ENCODE measurements around the gene CNTNAP4.

Gene CNTNAP4

DNA sequence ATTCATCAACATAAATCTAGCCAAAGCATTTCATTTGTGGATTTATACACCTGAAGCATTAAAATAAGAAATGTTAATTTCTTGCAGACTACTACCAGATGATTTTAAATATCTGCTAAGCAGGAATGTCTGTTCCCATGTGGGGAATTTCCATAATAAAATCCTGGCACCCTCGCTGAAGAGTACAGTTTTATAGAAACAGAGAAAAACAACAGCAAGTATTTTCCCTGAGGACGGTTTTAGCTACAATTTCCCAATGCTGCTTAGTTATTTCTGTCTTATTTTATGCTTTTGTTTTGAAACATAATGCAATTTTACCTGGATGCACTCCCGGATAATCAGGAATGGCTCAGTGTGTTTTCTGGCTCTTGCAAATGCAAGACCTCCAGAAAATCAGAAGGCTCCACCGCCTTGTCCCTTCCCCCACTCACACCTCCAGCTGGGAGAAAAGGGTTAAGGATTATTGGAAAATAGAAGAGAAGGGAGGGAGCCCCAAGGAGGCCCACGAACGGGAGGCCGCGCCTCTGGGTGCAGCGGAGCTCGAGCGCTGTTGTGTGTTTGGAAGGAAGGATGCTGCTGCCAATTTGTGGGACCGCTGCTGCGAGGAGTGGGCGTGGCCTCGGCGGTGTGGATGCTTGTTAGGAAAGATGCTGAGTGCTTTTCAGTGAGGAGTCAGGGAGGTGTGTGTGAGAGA, at the start of gene CNTNAP4:
Gene CNTNAP4 (plus strand): TSS at position 657 of the 694 bp plus-strand sequence. CDS start 262 bp downstream, outside the sequence.
- peak; percentile 6 for DNase-seq (ENCODE audit: low read depth, low spot score)
- H3K9me3 ChIP-seq (ENCODE audit: insufficient read depth, low read length): no peaks in the 10 kb centered on the region
- H3K9ac ChIP-seq (ENCODE audit: insufficient read length, low read depth): no peak within 1 kb of the TSS
- peaks cover 30% of the 10 kb centered on the region for H3K27me3 ChIP-seq (ENCODE audit: insufficient read depth, insufficient read length)
- H3K36me3 ChIP-seq (ENCODE audit: insufficient read depth, insufficient read length, low read length): no peaks in the 10 kb centered on the region
- H3K4me3 ChIP-seq (ENCODE audit: insufficient read length, low read depth): no peak within 1 kb of the TSS
- TF ChIP-seq SUZ12 (IDR thresholded peaks at IDR 0.05; ENCODE audit: extremely low read depth, insufficient read depth, insufficient read length): no peak
- no peak for TF ChIP-seq ZNF274 (IDR thresholded peaks at IDR 0.05; ENCODE audit: low read depth, low read length)
- no peak for TF ChIP-seq YY1 (IDR thresholded peaks at IDR 0.05; ENCODE audit: insufficient read depth, insufficient read length)
- H3K4me1 ChIP-seq (ENCODE audit: insufficient read depth, insufficient read length): peaks cover 2% of the 10 kb centered on the region

GRCh38 chr16:76228546-76229146, 48.6 kb upstream of the CNTNAP4 start:
- peaks cover 31% of the 10 kb centered on the region for H3K27me3 ChIP-seq (ENCODE audit: insufficient read depth, insufficient read length)
- peaks cover 4% of the 10 kb centered on the region; the same call in 1 of the 2 replicates for H3K9me3 ChIP-seq (ENCODE audit: insufficient read depth, low read length)
- TF ChIP-seq YY1 (IDR thresholded peaks at IDR 0.05; ENCODE audit: insufficient read depth, insufficient read length): no peak
- no peak for TF ChIP-seq ZNF274 (IDR thresholded peaks at IDR 0.05; ENCODE audit: low read depth, low read length)
- no peak for TF ChIP-seq SUZ12 (IDR thresholded peaks at IDR 0.05; ENCODE audit: extremely low read depth, insufficient read depth, insufficient read length)
- no peak overlapping the region for H3K4me3 ChIP-seq (ENCODE audit: insufficient read length, low read depth)
- no peaks in the 10 kb centered on the region for H3K36me3 ChIP-seq (ENCODE audit: insufficient read depth, insufficient read length, low read length)
- no peak overlapping the region for H3K9ac ChIP-seq (ENCODE audit: insufficient read length, low read depth)
- no peak for DNase-seq (ENCODE audit: low read depth, low spot score)
- no peaks in the 10 kb centered on the region for H3K4me1 ChIP-seq (ENCODE audit: insufficient read depth, insufficient read length)

DNA sequence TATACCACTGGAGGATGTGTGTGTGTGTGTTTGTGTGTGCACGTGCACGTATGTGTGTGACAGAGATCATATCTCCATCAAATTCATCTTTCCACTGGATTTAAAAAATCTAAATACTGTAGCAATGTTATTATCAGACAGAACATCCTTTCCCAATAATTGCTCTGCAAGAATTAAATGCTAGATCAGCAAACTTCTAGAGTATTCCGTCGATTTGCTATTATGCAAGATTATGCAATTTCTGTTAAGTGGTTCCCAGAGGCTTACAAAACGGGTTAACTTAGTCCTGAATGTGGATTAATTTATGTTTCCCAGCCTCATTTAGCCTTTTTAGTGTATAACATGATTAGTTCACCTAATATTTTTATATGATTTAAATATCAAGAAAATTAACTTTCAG, 44.5 kb upstream of the CNTNAP4 start:
- Histone ChIP-seq H3K27me3 (ENCODE audit: insufficient read depth, insufficient read length) (no peaks in the 10 kb centered on the region), H3K9ac (ENCODE audit: insufficient read length, low read depth) (no peak overlapping the region), H3K4me3 (ENCODE audit: insufficient read length, low read depth) (no peak overlapping the region), H3K4me1 (ENCODE audit: insufficient read depth, insufficient read length) (no peaks in the 10 kb centered on the region), H3K9me3 (ENCODE audit: insufficient read depth, low read length) (no peaks in the 10 kb centered on the region), H3K36me3 (ENCODE audit: insufficient read depth, insufficient read length, low read length) (no peaks in the 10 kb centered on the region)
- no peak for TF ChIP-seq YY1 (IDR thresholded peaks at IDR 0.05; ENCODE audit: insufficient read depth, insufficient read length)
- no peak for DNase-seq (ENCODE audit: low read depth, low spot score)

DNA sequence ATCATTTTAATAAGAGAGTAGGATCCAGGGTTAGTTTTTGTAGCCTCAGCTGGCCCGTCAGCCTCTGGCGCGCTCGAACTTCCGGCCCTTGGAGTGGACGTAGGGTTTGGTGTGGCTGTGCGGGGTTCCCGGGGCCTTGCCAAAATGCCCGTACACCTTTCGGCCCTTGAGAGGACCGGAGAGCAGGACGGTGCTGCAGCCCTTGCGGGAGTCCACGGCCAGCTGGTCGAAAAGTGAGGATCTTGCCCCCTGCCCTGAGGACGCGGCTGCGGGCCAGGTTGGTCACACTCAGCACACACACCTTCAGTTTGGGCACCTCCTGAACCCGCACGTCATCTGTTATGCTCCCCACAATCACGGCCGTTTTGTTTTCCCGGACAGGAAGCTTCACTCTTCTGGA, 42.2 kb upstream of the CNTNAP4 start:
- no peak for DNase-seq (ENCODE audit: low read depth, low spot score)
- no peaks in the 10 kb centered on the region for H3K36me3 ChIP-seq (ENCODE audit: insufficient read depth, insufficient read length, low read length)

DNA sequence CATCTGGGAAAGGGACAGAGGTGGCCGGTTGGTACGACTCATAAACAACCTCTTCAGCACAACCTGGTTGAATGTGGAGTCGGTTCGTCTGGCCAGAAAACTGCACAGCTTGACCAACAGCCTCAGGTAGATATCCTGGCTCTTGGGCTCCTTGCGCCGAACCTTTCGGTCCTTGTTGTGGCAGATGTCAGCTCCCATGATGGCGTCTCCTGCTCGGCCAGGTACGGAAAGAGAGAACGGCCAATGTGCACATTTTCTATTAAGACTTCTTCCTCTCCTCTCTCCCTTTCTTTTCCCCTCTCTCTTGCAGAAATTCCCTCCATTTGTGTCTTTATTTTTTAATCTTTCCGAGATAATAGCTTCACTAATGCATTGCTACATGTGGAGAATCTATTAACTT, 41.8 kb upstream of the CNTNAP4 start:
- DNase-seq (ENCODE audit: low read depth, low spot score): no peak
- H3K9me3 ChIP-seq (ENCODE audit: insufficient read depth, low read length): no peaks in the 10 kb centered on the region
- no peak overlapping the region for H3K9ac ChIP-seq (ENCODE audit: insufficient read length, low read depth)
- no peak for TF ChIP-seq SUZ12 (IDR thresholded peaks at IDR 0.05; ENCODE audit: extremely low read depth, insufficient read depth, insufficient read length)
- TF ChIP-seq ZNF274 (IDR thresholded peaks at IDR 0.05; ENCODE audit: low read depth, low read length): no peak
- TF ChIP-seq YY1 (IDR thresholded peaks at IDR 0.05; ENCODE audit: insufficient read depth, insufficient read length): no peak
- H3K36me3 ChIP-seq (ENCODE audit: insufficient read depth, insufficient read length, low read length): no peaks in the 10 kb centered on the region
- no peak overlapping the region for H3K4me3 ChIP-seq (ENCODE audit: insufficient read length, low read depth)
- H3K27me3 ChIP-seq (ENCODE audit: insufficient read depth, insufficient read length): no peaks in the 10 kb centered on the region
- no peaks in the 10 kb centered on the region for H3K4me1 ChIP-seq (ENCODE audit: insufficient read depth, insufficient read length)

More for the DNA sequence above, 42.2 kb upstream of the CNTNAP4 start:
- H3K9me3 ChIP-seq (ENCODE audit: insufficient read depth, low read length): no peaks in the 10 kb centered on the region
- no peak overlapping the region for H3K9ac ChIP-seq (ENCODE audit: insufficient read length, low read depth)
- no peaks in the 10 kb centered on the region for H3K4me1 ChIP-seq (ENCODE audit: insufficient read depth, insufficient read length)
- no peak overlapping the region for H3K4me3 ChIP-seq (ENCODE audit: insufficient read length, low read depth)
- no peak for TF ChIP-seq SUZ12 (IDR thresholded peaks at IDR 0.05; ENCODE audit: extremely low read depth, insufficient read depth, insufficient read length)
- TF ChIP-seq ZNF274 (IDR thresholded peaks at IDR 0.05; ENCODE audit: low read depth, low read length): no peak
- TF ChIP-seq YY1 (IDR thresholded peaks at IDR 0.05; ENCODE audit: insufficient read depth, insufficient read length): no peak
- H3K27me3 ChIP-seq (ENCODE audit: insufficient read depth, insufficient read length): no peaks in the 10 kb centered on the region

- no peaks in the 10 kb centered on the region for H3K9me3 ChIP-seq (ENCODE audit: insufficient read depth, low read length)
- no peaks in the 10 kb centered on the region for H3K27me3 ChIP-seq (ENCODE audit: insufficient read depth, insufficient read length)
- H3K4me1 ChIP-seq (ENCODE audit: insufficient read depth, insufficient read length): no peaks in the 10 kb centered on the region
- TF ChIP-seq ZNF274 (IDR thresholded peaks at IDR 0.05; ENCODE audit: low read depth, low read length): no peak
- TF ChIP-seq SUZ12 (IDR thresholded peaks at IDR 0.05; ENCODE audit: extremely low read depth, insufficient read depth, insufficient read length): no peak
- no peak for TF ChIP-seq YY1 (IDR thresholded peaks at IDR 0.05; ENCODE audit: insufficient read depth, insufficient read length)
- H3K36me3 ChIP-seq (ENCODE audit: insufficient read depth, insufficient read length, low read length): no peaks in the 10 kb centered on the region
- no peak for DNase-seq (ENCODE audit: low read depth, low spot score)
- no peak overlapping the region for H3K9ac ChIP-seq (ENCODE audit: insufficient read length, low read depth)
- no peak overlapping the region for H3K4me3 ChIP-seq (ENCODE audit: insufficient read length, low read depth)
Observed at GRCh38 chr16:76237471-76237870, 39.7 kb upstream of the CNTNAP4 start.

GRCh38 chr16:76241755-76242154, 35.4 kb upstream of the CNTNAP4 start:
- Histone ChIP-seq H3K36me3 (ENCODE audit: insufficient read depth, insufficient read length, low read length) (no peaks in the 10 kb centered on the region), H3K27me3 (ENCODE audit: insufficient read depth, insufficient read length) (no peaks in the 10 kb centered on the region), H3K9me3 (ENCODE audit: insufficient read depth, low read length) (no peaks in the 10 kb centered on the region), H3K4me1 (ENCODE audit: insufficient read depth, insufficient read length) (no peaks in the 10 kb centered on the region), H3K4me3 (ENCODE audit: insufficient read length, low read depth) (no peak overlapping the region), H3K9ac (ENCODE audit: insufficient read length, low read depth) (no peak overlapping the region)
- no peak for DNase-seq (ENCODE audit: low read depth, low spot score)
- TF ChIP-seq YY1 (IDR thresholded peaks at IDR 0.05; ENCODE audit: insufficient read depth, insufficient read length) (no peak), SUZ12 (IDR thresholded peaks at IDR 0.05; ENCODE audit: extremely low read depth, insufficient read depth, insufficient read length) (no peak), ZNF274 (IDR thresholded peaks at IDR 0.05; ENCODE audit: low read depth, low read length) (no peak)

Measured in NT2/D1 (cell line).